GM23248 (cell line): ENCODE measurements around the gene SNX20. TPM values are rescaled to one million over a fixed set of nuclear protein-coding genes. Genes with fewer than 3 reads are reported as not detected.

Experiments
- DNase-seq: peaks from one replicate; pipeline ENCODE4 v3.0.0-alpha.2; 2015
- H2AFZ ChIP-seq: fragments of 200-600 bp; sonication (generic); 2 replicates; pipeline ENCODE4 v1.6.1; 2016; ENCODE audit warnings: antibody characterized with exemption
- H3F3A ChIP-seq: fragments of 200-600 bp; sonication (generic); 2 replicates; pipeline ENCODE4 v1.6.1; 2016; ENCODE audit warnings: mild to moderate bottlenecking, antibody characterized with exemption, mixed run types; ENCODE audit not compliant: insufficient read depth
- H3K27ac ChIP-seq: fragments of 200-600 bp; sonication (generic); 2 replicates; pipeline ENCODE4 v1.5.1; 2016; ENCODE audit warnings: mild to moderate bottlenecking
- H3K27me3 ChIP-seq: fragments of 200-600 bp; sonication (generic); replicated peaks from 2 replicates; pipeline ENCODE4 v1.6.1; 2016; ENCODE audit warnings: mild to moderate bottlenecking; ENCODE audit not compliant: insufficient read depth
- H3K36me3 ChIP-seq: fragments of 200-600 bp; sonication (generic); 2 replicates; pipeline ENCODE4 v1.6.1; 2016; ENCODE audit warnings: low read depth, mild to moderate bottlenecking
- H3K4me1 ChIP-seq: fragments of 200-600 bp; sonication (generic); 2 replicates; pipeline ENCODE4 v1.6.1; 2016; ENCODE audit warnings: mild to moderate bottlenecking; ENCODE audit not compliant: insufficient read depth
- H3K4me2 ChIP-seq: fragments of 200-600 bp; sonication (generic); one replicate; pipeline ENCODE4 v1.6.1; 2016; ENCODE audit warnings: mild to moderate bottlenecking; ENCODE audit not compliant: unreplicated experiment
- H3K4me3 ChIP-seq: fragments of 200-600 bp; sonication (generic); 2 replicates; pipeline ENCODE4 v1.5.1; 2016; ENCODE audit warnings: mild to moderate bottlenecking
- H3K79me2 ChIP-seq: fragments of 200-600 bp; sonication (generic); 2 replicates; pipeline ENCODE4 v1.6.1; 2016; ENCODE audit warnings: mild to moderate bottlenecking; ENCODE audit not compliant: insufficient read depth
- H3K9ac ChIP-seq: fragments of 200-600 bp; sonication (generic); 2 replicates; pipeline ENCODE4 v1.6.1; 2016; ENCODE audit warnings: mild to moderate bottlenecking
- H3K9me2 ChIP-seq: fragments of 200-600 bp; sonication (generic); 2 replicates; pipeline ENCODE4 v1.6.1; 2016; ENCODE audit warnings: mixed run types, mild to moderate bottlenecking, moderate library complexity; ENCODE audit not compliant: insufficient read depth
- H3K9me3 ChIP-seq: fragments of 200-600 bp; sonication (generic); one replicate; pipeline ENCODE4 v1.6.1; 2017; ENCODE audit warnings: low read depth
- H4K20me1 ChIP-seq: fragments of 200-600 bp; sonication (generic); 2 replicates; pipeline ENCODE4 v1.6.0; 2016; ENCODE audit not compliant: insufficient read depth
- EZH2 ChIP-seq: fragments of 200-600 bp; sonication (generic); IDR thresholded peaks from 2 replicates; pipeline ENCODE4 v1.6.1; 2018; ENCODE audit warnings: antibody characterized with exemption, mild to moderate bottlenecking; ENCODE audit not compliant: insufficient read depth, poor library complexity, severe bottlenecking
- EZH2phosphoT487 ChIP-seq: fragments of 200-600 bp; sonication (generic); IDR thresholded peaks from 2 replicates; pipeline ENCODE4 v1.6.1; 2018; ENCODE audit warnings: antibody characterized with exemption, moderate library complexity, mild to moderate bottlenecking, low read depth; ENCODE audit not compliant: insufficient read depth
- WGBS, 2 experiments: methylation state at CpG; one replicate each; pipeline ENCODE4 v1.1.6; 2015 to 2017; ENCODE audit warnings: low lambda C conversion rate in 2 of 2, low coverage in 1 of 2; ENCODE audit errors: missing lambda C conversion rate in 2 of 2; 5-methylcytosine and 5-hydroxymethylcytosine counted together
- in situ Hi-C: fragments of 300-500 bp; cut with MboI; formaldehyde crosslinking; loops from 2 replicates; pipeline ENCODE4 v1.15.0; 2020
- polyA plus RNA-seq: library from polyadenylated mRNA; unstranded; fragments of >200 nt; fragmentation: Nextera tagmentation; extraction: Ambion mirVana; gene quantifications from 2 replicates; pipeline ENCODE4 v1.2.1, GENCODE V29; 2016
- total RNA-seq: library from RNA; depleted of rRNA; stranded (reverse); fragments of >200 nt; shearing (Covaris generic); gene quantifications from 2 replicates; pipeline ENCODE4 v1.2.3, GENCODE V29; 2014

Gene SNX20
- total and polyA plus RNA-seq, 2 experiments from 2014 or later: not detected

DNA sequence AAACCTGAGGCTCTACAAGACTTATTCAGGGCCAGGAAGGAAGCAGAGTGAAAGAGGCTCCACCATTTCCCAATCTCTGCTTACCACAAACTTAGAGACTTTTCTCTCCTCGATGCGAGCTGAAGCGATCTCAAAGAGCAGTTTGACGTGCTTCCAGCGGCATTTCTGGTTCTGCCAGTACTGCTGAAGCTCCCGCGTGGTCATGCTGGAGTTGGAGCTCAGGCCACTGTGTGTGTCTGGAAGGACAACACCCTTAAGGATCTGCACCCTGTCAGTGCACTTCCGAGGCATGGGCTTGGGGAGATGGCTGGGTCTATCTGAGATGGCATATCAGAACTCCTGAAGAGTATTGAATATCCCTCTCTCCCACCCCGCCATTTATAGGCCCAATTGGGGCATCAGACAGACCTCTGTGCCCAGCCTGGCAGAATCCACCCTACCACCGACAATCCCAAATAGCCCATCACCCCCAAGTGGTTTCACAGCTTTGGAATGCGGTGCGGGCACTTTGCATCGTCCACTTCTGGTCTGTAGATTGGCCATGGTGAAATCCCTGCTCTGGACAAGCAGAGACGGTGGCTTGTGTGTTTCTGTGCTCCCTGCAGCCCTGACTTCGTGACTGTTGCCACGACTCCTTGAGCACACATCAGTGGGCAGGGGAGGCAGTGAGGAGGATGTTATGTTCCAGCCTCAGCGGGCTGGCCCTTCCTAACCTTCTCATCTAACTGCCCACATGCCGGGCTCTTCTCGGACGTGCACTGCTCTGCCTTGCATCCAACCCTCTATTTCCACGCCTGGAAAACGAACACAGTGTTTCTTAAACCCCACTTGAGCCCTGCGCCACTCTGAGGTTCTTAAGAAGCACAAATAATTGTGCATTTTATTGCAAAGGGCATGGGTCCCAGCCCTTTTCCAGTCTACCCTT is 5.2 kb downstream of the SNX20 start:
- Histone ChIP-seq H2AFZ (no peak overlapping the region), H3K79me2 (no peaks in the 10 kb centered on the region), H3F3A (no peaks in the 10 kb centered on the region), H3K27ac (no peak overlapping the region), H3K9ac (no peak overlapping the region), H3K4me3 (no peak overlapping the region), H3K9me3 (no peaks in the 10 kb centered on the region), H3K27me3 (no peaks in the 10 kb centered on the region), H4K20me1 (no peaks in the 10 kb centered on the region), H3K4me2 (no peak overlapping the region), H3K9me2 (no peaks in the 10 kb centered on the region), H3K4me1 (no peaks in the 10 kb centered on the region), H3K36me3 (no peaks in the 10 kb centered on the region)
- DNase-seq: no peak
- TF ChIP-seq EZH2: no peak
- no peak for TF ChIP-seq EZH2phosphoT487
- in situ Hi-C loops: no loop called here
- WGBS, 2 experiments: 70 to 71% methylated on average over 23 of the region's 23 CpGs

DNA sequence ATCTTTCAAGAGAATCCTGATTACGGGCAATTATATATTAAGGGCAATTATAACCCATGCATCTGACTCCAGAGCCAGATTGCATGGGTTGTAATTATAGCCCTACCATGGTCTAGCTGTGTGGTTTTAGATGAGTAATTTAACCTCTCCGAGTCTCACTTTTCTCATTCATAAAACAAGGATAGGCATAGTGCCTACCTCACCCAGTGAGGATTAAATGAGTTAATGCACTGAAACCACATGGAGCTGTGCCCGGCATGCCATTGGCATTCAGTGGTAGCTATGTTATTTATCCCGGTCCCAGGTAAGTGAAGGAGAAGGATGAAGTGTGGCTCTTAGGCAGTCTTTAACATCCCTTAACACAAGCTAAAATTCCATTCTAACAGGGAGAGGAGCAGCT is 6.3 kb downstream of the SNX20 start:
- no peak for DNase-seq
- WGBS, 2 experiments: 65 to 72% methylated on average over 4 of the region's 4 CpGs

DNA sequence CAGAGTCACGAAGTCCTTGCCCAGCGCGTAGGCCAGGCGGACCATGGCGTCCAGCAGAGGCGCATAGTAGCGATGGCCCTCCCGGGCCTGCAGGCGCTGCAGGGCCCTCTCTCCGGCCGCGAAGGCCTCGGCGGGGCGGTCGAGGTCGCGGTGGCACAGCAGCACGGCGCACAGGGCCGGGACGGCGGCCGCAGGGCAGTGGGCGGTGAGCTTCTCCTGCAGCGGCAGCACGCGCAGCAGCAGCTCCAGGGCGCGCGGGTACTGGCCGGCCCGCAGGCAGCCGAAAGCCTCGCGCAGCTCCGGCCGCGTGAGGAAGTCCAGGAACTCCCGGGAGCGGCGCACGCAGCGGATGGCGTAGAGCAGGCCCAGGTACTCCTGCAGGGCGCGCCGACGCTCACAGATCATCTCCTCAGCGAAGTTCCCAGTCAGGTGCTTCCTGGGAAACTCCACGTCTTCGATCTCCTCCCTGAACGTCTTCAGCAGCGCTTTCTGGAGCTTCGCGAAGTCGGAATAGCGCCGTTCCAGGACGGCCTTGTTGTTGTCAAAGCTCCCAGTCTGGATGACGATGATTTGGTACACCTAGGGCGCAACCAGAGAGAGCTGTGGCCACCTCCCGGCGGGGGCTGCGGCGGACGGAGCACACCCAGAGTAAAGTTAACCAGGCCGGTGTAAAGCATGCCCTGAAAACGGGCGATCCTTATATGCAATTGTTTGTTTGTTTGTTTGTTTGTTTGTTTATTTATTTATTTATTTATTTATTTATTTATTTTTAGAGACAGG is 7.4 kb downstream of the SNX20 start:
- H3K9ac ChIP-seq: no peak overlapping the region
- no peak overlapping the region for H3K4me2 ChIP-seq
- 67 to 69% methylated on average over 66 of the region's 70 CpGs for WGBS, 2 experiments
- no peaks in the 10 kb centered on the region for H3K9me3 ChIP-seq
- no peaks in the 10 kb centered on the region for H4K20me1 ChIP-seq
- in situ Hi-C loops: no loop called here
- H3K27me3 ChIP-seq: no peaks in the 10 kb centered on the region
- no peak overlapping the region for H3K27ac ChIP-seq
- no peaks in the 10 kb centered on the region for H3K79me2 ChIP-seq
- H3K4me3 ChIP-seq: no peak overlapping the region
- no peaks in the 10 kb centered on the region for H3K36me3 ChIP-seq
- no peak overlapping the region for H2AFZ ChIP-seq
- no peaks in the 10 kb centered on the region for H3F3A ChIP-seq
- H3K9me2 ChIP-seq: no peaks in the 10 kb centered on the region
- TF ChIP-seq EZH2phosphoT487 (no peak), EZH2 (no peak)
- H3K4me1 ChIP-seq: no peaks in the 10 kb centered on the region
- DNase-seq: no peak

More for the DNA sequence above, 6.3 kb downstream of the SNX20 start:
- TF ChIP-seq EZH2 (no peak), EZH2phosphoT487 (no peak)
- Histone ChIP-seq H3K9me2 (no peaks in the 10 kb centered on the region), H3K27me3 (no peaks in the 10 kb centered on the region), H3F3A (no peaks in the 10 kb centered on the region), H3K79me2 (no peaks in the 10 kb centered on the region), H3K4me2 (no peak overlapping the region), H2AFZ (no peak overlapping the region), H4K20me1 (no peaks in the 10 kb centered on the region), H3K9me3 (no peaks in the 10 kb centered on the region), H3K9ac (no peak overlapping the region), H3K4me3 (no peak overlapping the region), H3K4me1 (no peaks in the 10 kb centered on the region), H3K36me3 (no peaks in the 10 kb centered on the region), H3K27ac (no peak overlapping the region)
- in situ Hi-C loops: no loop called here

DNA sequence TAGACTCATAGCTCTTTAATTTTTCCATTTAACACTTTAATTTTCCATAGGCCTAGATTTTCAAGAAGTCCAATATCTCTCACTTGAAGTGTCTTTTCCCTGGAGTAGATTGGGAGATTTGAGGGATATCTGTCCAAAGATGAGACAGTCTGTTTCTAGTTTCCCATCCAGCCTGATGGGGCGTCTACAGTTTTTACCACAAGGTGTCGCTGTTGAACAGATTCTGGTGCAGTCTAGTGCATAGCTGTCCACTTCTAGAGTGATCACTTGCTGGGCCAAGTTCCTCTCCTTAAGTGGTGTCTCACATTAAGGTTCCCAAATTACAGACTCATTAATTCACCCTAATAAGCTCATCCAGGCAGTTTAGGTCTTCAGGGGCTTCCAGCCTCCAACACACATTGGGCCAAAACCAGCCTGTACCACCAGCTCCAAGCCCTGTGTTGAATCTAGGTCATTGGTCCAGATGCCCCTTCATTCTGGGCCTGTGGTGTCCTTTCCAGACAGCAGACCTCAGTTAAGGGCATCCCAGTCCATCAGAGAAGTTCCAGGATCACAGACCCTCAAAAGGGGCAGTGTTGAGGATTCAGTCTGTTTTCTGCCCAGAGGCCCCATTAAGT is 9.4 kb downstream of the SNX20 start:
- Histone ChIP-seq H3K27me3 (no peaks in the 10 kb centered on the region), H4K20me1 (no peaks in the 10 kb centered on the region), H2AFZ (no peak overlapping the region), H3K36me3 (no peaks in the 10 kb centered on the region), H3K4me1 (no peaks in the 10 kb centered on the region), H3K79me2 (no peaks in the 10 kb centered on the region), H3K9ac (no peak overlapping the region), H3K4me3 (no peak overlapping the region), H3K27ac (no peak overlapping the region), H3F3A (no peaks in the 10 kb centered on the region), H3K9me2 (no peaks in the 10 kb centered on the region), H3K9me3 (no peaks in the 10 kb centered on the region), H3K4me2 (no peak overlapping the region)
- no peak for TF ChIP-seq EZH2
- no peak for TF ChIP-seq EZH2phosphoT487
- 45 to 68% methylated on average over 2 of the region's 2 CpGs for WGBS, 2 experiments
- in situ Hi-C loops: no loop called here
- DNase-seq: no peak
